Neural progenitor cell (in vitro differentiated cells): ENCODE results near the gene VAV3.

ENCODE experiments used
- EZH2 ChIP-seq: fragments of 200-600 bp; sonication (generic); IDR thresholded peaks from 2 replicates; pipeline ENCODE4 v1.6.1; 2017; ENCODE audit warnings: antibody characterized with exemption, mild to moderate bottlenecking, moderate library complexity
- EZH2phosphoT487 ChIP-seq: fragments of 200-600 bp; sonication (generic); IDR thresholded peaks from 2 replicates; pipeline ENCODE4 v1.6.1; 2017; ENCODE audit warnings: antibody characterized with exemption
- TF ChIP-seq, protein P1 (sequence below): fragments of 200-600 bp; sonication (generic); IDR thresholded peaks from 2 replicates; pipeline ENCODE4 v1.5.1; 2017; ENCODE audit warnings: antibody characterized with exemption, mild to moderate bottlenecking

DNA sequence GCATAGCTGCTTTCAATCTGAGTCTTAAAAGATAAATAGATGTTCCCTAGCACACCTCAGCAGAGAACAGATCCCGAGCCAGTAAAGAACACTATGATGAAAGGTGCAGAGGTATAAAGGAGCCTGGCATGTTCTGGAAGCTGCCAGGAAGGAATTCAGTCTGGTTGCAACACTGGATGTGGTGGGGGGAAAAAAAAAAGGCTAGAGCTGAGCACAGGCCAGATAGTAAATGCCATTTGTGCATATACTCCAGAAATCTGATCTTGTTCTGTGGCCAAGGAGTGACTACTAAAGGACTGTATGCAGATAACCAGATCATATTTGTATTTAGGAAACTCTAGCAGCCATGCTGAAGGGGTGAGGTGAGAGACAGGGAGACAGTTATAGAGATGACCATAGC lies 240.3 kb downstream of the VAV3 start:
- TF ChIP-seq, protein P1, sequence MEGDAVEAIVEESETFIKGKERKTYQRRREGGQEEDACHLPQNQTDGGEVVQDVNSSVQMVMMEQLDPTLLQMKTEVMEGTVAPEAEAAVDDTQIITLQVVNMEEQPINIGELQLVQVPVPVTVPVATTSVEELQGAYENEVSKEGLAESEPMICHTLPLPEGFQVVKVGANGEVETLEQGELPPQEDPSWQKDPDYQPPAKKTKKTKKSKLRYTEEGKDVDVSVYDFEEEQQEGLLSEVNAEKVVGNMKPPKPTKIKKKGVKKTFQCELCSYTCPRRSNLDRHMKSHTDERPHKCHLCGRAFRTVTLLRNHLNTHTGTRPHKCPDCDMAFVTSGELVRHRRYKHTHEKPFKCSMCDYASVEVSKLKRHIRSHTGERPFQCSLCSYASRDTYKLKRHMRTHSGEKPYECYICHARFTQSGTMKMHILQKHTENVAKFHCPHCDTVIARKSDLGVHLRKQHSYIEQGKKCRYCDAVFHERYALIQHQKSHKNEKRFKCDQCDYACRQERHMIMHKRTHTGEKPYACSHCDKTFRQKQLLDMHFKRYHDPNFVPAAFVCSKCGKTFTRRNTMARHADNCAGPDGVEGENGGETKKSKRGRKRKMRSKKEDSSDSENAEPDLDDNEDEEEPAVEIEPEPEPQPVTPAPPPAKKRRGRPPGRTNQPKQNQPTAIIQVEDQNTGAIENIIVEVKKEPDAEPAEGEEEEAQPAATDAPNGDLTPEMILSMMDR, result no peak
- TF ChIP-seq EZH2 (no peak), EZH2phosphoT487 (no peak)
